ENCODE measurements around the gene NSMCE4A. TPM values are rescaled to one million over a fixed set of nuclear protein-coding genes. Genes with fewer than 3 reads are reported as not detected.
A peak's percentile ranks its signal among the peaks of the same experiment; 100 is the strongest.

Gene NSMCE4A
- total RNA-seq, 4 donors from 2014 or later, result 71.1 to 152 (median 92.7) TPM

DNA sequence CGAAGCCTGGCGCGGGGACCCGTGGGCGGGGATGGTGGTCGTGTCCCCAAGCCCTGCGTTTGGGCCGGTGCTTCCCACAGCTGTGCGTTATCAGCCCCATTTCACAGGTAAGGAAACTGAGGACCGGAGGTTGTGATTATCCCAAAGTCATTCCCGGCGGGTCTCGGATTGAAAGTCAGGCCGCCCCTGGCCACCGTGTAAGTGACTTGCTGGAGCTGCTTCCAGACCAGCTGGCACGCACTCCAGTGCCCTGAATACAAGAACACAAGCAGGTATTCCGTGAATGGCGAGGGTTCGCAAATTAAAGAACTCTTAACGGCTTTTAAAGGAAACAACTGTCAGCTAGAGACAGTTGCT lies 46.5 kb downstream of the NSMCE4A start:
- WGBS, 2 donors (ENCODE audit: low coverage in 1 of 2), result 2% methylated on average over 18 of the region's 20 CpGs; no CpG with 5 or more reads in 1 of the 2 donors

GRCh38 chr10:121927841-121928527 lies 47.0 kb downstream of the NSMCE4A start, which contains the start of gene ATE1:
Gene ATE1 (minus strand): TSS chr10:121928031. CDS start chr10:121927949, 82 bp downstream.
- no peak for TF ChIP-seq CTCF (IDR thresholded peaks at IDR 0.05)
- TF ChIP-seq POLR2AphosphoS5 (IDR thresholded peaks at IDR 0.05), result peak; percentile 87 to 93 (median 92)
- no peak for TF ChIP-seq EP300 (IDR thresholded peaks at IDR 0.05; ENCODE audit: low read depth)
- TF ChIP-seq POLR2A (IDR thresholded peaks at IDR 0.05), result peak; percentile 91
- Histone ChIP-seq H3K27me3 (no peaks in the 10 kb centered on the region), H3K9me3 (no peaks in the 10 kb centered on the region), H3K4me1 (peaks cover 6 to 44% (median 32%) of the 10 kb centered on the region in 4 donors), H3K27ac (peak within 1 kb of the TSS; percentile 96 to 100 (median 99)), H3K4me3 (peak within 1 kb of the TSS; percentile 61 to 100 (median 86)), H3K36me3 (no peaks in the 10 kb centered on the region)
- in situ Hi-C loops (cut with MboI; ENCODE audit: low pct_ligation_motif_present in 1 of 4, low pct_unique_long_range_greater_than_20kb in 1 of 4, low sequenced_read_pairs in 3 of 4), result no loop called here
- WGBS, 2 donors (ENCODE audit: low coverage in 1 of 2), result 1% methylated on average over 46 of the region's 87 CpGs; no CpG with 5 or more reads in 1 of the 2 donors
- intact Hi-C loops (cut with DNase I; ENCODE audit: low total_unique reads), result loop anchor here (10.0 kb wide), 1 partner anchor 67 kb away; no protein-coding TSS in a partner anchor
- peak; percentile 93 for DNase-seq

More for the DNA sequence above, 46.5 kb downstream of the NSMCE4A start:
- Histone ChIP-seq H3K4me3 (peak overlapping the region; percentile 34 to 99 (median 67)), H3K27ac (peak overlapping the region; percentile 96 to 100 (median 99)), H3K36me3 (no peaks in the 10 kb centered on the region), H3K27me3 (no peaks in the 10 kb centered on the region), H3K4me1 (peaks cover 6 to 44% (median 32%) of the 10 kb centered on the region in 4 donors), H3K9me3 (no peaks in the 10 kb centered on the region)
- in situ Hi-C loops (cut with MboI; ENCODE audit: low pct_ligation_motif_present in 1 of 4, low pct_unique_long_range_greater_than_20kb in 1 of 4, low sequenced_read_pairs in 3 of 4) (no loop called here), intact Hi-C loops (cut with DNase I; ENCODE audit: low total_unique reads) (loop anchor here (10.0 kb wide), 1 partner anchor 66 kb away; no protein-coding TSS in a partner anchor)
- TF ChIP-seq POLR2A (IDR thresholded peaks at IDR 0.05), result no peak
- no peak for TF ChIP-seq POLR2AphosphoS5 (IDR thresholded peaks at IDR 0.05)
- TF ChIP-seq EP300 (IDR thresholded peaks at IDR 0.05; ENCODE audit: low read depth), result no peak
- TF ChIP-seq CTCF (IDR thresholded peaks at IDR 0.05), result no peak
- DNase-seq, result no peak

DNA sequence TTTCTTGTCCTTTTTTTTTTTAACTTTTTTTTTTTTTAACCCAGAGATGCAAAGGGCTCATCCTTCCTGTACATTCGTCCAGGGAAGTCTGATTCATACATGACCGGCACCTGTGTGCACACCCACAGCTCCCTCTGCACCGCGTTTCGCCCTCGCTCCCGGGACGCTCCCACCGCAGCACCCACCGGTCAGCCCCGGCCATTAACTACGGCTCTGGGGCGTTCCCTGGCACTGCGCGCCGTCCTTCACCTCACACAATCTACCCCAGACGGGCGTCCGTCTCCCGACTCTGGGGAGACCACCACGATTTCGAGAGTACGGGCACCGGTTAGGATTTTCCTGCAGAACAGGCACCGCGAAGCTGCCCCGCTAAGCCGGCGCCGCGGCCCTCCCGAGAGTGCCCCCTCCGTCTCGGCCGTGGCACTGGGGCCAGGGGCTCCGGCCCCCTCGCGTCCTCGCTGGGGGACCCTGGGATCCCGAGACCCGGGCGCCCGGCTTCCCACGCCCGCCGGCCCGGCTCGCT lies 47.6 kb downstream of the NSMCE4A start:
- no peak for TF ChIP-seq EP300 (IDR thresholded peaks at IDR 0.05; ENCODE audit: low read depth)
- TF ChIP-seq POLR2A (IDR thresholded peaks at IDR 0.05), result peak; percentile 64
- peak; percentile 61 to 77 (median 70) for TF ChIP-seq POLR2AphosphoS5 (IDR thresholded peaks at IDR 0.05)
- TF ChIP-seq CTCF (IDR thresholded peaks at IDR 0.05), result no peak
- Histone ChIP-seq H3K27me3 (no peaks in the 10 kb centered on the region), H3K4me3 (peak overlapping the region; percentile 61 to 100 (median 86)), H3K9me3 (no peaks in the 10 kb centered on the region), H3K27ac (peak overlapping the region; percentile 96 to 100 (median 99)), H3K36me3 (no peaks in the 10 kb centered on the region), H3K4me1 (peaks cover 6 to 44% (median 32%) of the 10 kb centered on the region in 4 donors)
- 2% methylated on average over 18 of the region's 48 CpGs; no CpG with 5 or more reads in 1 of the 2 donors for WGBS, 2 donors (ENCODE audit: low coverage in 1 of 2)
- peak; percentile 73 for DNase-seq
- intact Hi-C loops (cut with DNase I; ENCODE audit: low total_unique reads) (loop anchor here (10.0 kb wide), 1 partner anchor 67 kb away; no protein-coding TSS in a partner anchor), in situ Hi-C loops (cut with MboI; ENCODE audit: low pct_ligation_motif_present in 1 of 4, low pct_unique_long_range_greater_than_20kb in 1 of 4, low sequenced_read_pairs in 3 of 4) (no loop called here)

- in situ Hi-C loops (cut with MboI; ENCODE audit: low pct_ligation_motif_present in 1 of 4, low pct_unique_long_range_greater_than_20kb in 1 of 4, low sequenced_read_pairs in 3 of 4), result no loop called here
- Histone ChIP-seq H3K9me3 (no peaks in the 10 kb centered on the region), H3K4me3 (peak overlapping the region; percentile 61 to 100 (median 86)), H3K27me3 (no peaks in the 10 kb centered on the region), H3K36me3 (peaks cover 0 to 3% (median 0%) of the 10 kb centered on the region in 4 donors), H3K4me1 (peaks cover 6 to 43% (median 32%) of the 10 kb centered on the region in 4 donors), H3K27ac (peak overlapping the region; percentile 96 to 100 (median 99))
- no peak for TF ChIP-seq POLR2AphosphoS5 (IDR thresholded peaks at IDR 0.05)
- no peak for TF ChIP-seq POLR2A (IDR thresholded peaks at IDR 0.05)
- no peak for TF ChIP-seq CTCF (IDR thresholded peaks at IDR 0.05)
- no peak for TF ChIP-seq EP300 (IDR thresholded peaks at IDR 0.05; ENCODE audit: low read depth)
- 1 to 4% methylated on average over 19 to 20 of the region's 20 CpGs for WGBS, 2 donors (ENCODE audit: low coverage in 1 of 2)
- no peak for DNase-seq
- intact Hi-C loops (cut with DNase I; ENCODE audit: low total_unique reads), result loop anchor here (10.0 kb wide), 1 partner anchor 68 kb away; no protein-coding TSS in a partner anchor
Observed at GRCh38 chr10:121926671-121927317, 48.2 kb downstream of the NSMCE4A start.
